ENCODE data around the gene KCNIP4.

KCNIP4 gene

DNA sequence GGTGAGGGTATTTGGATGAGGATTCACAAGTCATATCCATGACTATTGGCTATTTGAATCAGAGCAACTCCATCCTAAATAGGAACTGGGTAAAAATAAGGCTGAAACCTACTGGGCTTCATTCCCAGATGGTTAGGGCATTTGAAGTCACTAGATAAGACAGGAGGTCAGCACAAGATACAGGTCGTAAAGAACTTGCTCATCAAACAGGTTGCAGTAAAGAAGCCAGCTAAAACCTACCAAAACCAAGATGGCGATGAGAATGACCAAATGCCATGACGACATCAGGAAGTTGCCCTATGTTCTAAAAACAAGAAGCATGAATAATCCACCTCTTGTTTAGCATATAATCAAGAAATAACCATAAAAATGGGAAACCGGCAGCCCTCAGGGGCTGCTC, 1023.4 kb downstream of the KCNIP4 start:
- H3K4me3 ChIP-seq (ENCODE audit: low read depth, low read length), result no peak overlapping the region
- TF ChIP-seq, protein P1, sequence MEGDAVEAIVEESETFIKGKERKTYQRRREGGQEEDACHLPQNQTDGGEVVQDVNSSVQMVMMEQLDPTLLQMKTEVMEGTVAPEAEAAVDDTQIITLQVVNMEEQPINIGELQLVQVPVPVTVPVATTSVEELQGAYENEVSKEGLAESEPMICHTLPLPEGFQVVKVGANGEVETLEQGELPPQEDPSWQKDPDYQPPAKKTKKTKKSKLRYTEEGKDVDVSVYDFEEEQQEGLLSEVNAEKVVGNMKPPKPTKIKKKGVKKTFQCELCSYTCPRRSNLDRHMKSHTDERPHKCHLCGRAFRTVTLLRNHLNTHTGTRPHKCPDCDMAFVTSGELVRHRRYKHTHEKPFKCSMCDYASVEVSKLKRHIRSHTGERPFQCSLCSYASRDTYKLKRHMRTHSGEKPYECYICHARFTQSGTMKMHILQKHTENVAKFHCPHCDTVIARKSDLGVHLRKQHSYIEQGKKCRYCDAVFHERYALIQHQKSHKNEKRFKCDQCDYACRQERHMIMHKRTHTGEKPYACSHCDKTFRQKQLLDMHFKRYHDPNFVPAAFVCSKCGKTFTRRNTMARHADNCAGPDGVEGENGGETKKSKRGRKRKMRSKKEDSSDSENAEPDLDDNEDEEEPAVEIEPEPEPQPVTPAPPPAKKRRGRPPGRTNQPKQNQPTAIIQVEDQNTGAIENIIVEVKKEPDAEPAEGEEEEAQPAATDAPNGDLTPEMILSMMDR (IDR thresholded peaks at IDR 0.05; ENCODE audit: low read depth, low read length), result no peak

DNA sequence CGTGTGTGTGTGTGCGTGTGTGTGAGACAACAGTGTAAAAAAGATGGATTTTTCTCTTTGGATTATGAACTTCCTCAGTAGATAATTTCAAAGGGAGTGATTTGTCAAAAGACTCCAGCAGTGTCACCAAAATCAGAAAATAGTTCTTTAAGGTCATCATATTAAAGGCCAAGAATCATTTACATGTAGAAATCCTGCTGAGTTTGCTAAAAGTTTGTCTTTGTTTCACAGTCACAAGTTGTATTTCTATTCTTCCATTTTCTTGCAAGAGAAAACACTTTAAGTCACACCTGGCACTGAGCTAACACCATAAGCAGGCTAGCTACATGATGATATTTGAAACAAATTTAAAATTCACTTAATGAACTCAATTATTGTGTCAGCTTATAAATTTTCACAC, 1025.6 kb downstream of the KCNIP4 start:
- H3K4me3 ChIP-seq (ENCODE audit: low read depth, low read length), result no peak overlapping the region
- TF ChIP-seq, protein P1 (IDR thresholded peaks at IDR 0.05; ENCODE audit: low read depth, low read length), result no peak

DNA sequence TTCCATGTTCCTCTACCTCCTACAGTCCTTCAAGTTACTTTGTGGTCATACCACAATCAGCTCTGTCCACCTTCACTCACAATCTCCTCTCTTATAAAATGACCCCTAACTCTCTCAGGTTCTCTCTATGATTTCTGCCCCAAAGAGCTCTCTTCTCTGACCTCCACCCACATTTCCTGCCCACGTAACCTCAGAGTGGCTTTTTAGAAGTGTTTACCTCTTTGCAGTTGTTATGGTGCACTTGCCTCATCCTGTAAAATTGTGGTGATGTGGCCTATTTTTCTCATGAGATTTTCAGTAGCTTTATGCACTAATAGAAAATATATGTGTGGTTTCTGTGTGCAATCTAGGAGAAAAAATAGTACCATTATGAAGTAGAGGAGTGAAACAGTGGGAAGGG, 1032.5 kb downstream of the KCNIP4 start:
- no peak overlapping the region for H3K4me3 ChIP-seq (ENCODE audit: low read depth, low read length)
- TF ChIP-seq, protein P1 (IDR thresholded peaks at IDR 0.05; ENCODE audit: low read depth, low read length), result no peak

DNA sequence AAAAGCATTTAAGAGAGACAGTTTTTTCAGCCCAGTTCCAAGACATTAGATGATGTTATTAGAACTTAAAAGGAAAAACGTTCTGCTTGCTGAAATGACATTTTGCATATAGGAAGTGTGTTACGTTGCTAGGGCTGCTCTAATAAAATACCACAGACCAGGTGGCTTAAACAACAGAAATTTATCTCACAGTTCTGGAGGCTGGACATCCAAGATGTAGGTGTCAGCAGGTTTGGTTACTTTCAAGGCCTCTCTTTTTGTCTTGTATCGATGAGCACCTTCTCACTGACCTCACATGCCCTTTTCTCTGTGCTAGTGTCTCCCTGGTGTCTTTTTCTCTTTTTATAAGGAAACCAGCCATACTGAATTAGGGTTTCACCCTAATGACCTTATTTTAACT, 1043.6 kb downstream of the KCNIP4 start:
- TF ChIP-seq, protein P1 (IDR thresholded peaks at IDR 0.05; ENCODE audit: low read depth, low read length), result no peak
- no peak overlapping the region for H3K4me3 ChIP-seq (ENCODE audit: low read depth, low read length)

DNA sequence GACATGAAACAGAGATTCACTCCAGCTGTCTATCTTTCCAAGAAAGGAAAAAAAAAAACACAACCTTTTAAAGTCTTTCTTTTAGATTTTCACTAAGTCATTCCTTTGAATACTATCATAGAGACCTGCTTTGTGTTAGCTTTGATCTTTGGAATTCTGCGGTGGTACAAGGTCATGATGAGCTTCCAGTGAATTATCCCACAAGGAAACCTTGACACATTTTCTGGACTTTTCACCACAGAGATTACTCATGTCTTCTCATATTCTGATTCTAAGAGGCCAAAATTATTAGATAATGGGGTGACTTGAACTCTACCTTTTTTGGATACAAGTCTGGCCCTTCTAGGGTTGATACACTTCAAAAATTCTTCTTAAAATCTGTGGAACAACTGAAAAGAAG, 1046.7 kb downstream of the KCNIP4 start:
- TF ChIP-seq, protein P1 (IDR thresholded peaks at IDR 0.05; ENCODE audit: low read depth, low read length), result no peak
- H3K4me3 ChIP-seq (ENCODE audit: low read depth, low read length), result no peak overlapping the region

DNA sequence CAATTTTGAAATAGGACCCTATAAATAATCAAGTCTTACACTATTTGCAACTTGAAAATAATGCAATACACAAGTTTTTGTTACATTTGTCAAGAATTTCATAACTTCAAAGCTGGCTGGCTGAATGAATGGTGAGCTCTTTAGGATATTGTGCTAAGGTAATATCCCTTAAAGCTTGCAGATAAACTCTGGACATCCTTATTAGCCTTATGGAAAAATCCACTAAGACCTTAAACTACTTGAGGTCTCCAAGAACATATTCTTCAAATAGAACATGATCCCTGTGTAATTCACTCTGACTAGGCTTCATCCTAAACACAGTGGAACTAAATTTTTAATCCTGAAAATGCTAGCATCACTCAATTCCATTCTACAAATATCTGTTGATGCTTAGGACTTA, 1049.0 kb downstream of the KCNIP4 start:
- H3K4me3 ChIP-seq (ENCODE audit: low read depth, low read length), result no peak overlapping the region

DNA sequence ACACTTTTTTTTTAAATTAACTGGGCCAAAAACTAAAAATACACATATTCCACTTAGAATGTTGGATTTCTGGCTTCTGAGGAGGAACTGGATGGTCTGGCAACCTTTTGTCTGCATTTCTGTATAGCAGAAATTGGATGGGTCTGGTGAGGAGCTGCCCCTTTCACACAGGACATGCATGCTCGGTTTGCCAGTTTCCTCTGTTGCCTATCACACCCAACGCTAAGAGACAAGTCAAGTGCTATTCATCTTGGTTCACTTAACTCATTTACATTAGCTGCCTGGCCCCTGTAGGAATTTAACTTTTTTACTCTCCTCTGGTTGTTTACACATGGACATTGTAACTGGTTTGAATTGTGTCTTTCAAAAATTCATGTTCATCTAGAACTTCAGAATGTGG, 1052.6 kb downstream of the KCNIP4 start:
- H3K4me3 ChIP-seq (ENCODE audit: low read depth, low read length), result no peak overlapping the region
- TF ChIP-seq, protein P1 (IDR thresholded peaks at IDR 0.05; ENCODE audit: low read depth, low read length), result no peak

More for the DNA sequence above, 1049.0 kb downstream of the KCNIP4 start:
- TF ChIP-seq, protein P1 (IDR thresholded peaks at IDR 0.05; ENCODE audit: low read depth, low read length), result no peak

Measured in WI38 (cell line).